ENCODE data around the gene TPRG1.

Gene TPRG1

GRCh38 chr3:189167027-189167766, 4.6 kb upstream of the TPRG1 start:
- no peak for FAIRE-seq

DNA sequence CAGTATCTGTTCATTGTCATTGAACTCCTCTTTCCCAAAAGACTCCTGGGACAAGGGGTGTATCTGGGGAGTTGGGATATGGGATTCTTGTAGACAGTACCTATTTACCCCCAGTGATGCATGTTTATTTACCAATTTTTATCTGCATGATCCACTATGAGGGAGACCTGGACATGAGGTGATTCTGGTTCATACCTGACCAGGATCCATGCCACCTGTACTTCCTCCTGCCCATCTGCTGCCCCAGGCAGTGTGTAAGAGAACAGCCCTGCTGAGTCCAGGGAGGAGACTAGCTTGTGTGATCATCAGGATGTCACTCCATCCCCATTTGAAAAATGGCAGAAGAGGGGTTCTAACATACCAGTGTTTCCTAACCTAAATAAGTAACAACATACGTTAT, 3.1 kb upstream of the TPRG1 start:
- no peak for FAIRE-seq

- FAIRE-seq = no peak
Measured at GRCh38 chr3:189169728-189170127, 2.0 kb upstream of the TPRG1 start.

DNA sequence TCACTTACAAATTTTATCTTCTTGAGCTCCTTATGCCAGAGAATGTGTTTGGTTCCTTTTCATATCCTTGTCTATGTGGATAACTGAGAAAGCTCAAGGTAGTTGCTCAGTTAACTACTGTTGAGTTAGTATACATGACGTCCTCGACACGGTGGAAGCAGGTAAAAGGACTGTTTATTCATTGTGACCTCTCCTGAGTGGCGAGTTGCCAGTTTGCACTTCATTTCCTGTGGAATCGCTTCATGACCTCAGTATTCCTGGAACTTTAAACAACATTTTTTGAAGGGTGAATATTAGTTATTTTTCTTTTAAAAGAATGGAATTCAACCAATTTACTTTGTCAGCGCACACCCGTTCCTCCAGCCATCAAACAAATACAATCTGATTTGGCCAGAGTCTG, 1.2 kb upstream of the TPRG1 start:
- no peak for FAIRE-seq

DNA sequence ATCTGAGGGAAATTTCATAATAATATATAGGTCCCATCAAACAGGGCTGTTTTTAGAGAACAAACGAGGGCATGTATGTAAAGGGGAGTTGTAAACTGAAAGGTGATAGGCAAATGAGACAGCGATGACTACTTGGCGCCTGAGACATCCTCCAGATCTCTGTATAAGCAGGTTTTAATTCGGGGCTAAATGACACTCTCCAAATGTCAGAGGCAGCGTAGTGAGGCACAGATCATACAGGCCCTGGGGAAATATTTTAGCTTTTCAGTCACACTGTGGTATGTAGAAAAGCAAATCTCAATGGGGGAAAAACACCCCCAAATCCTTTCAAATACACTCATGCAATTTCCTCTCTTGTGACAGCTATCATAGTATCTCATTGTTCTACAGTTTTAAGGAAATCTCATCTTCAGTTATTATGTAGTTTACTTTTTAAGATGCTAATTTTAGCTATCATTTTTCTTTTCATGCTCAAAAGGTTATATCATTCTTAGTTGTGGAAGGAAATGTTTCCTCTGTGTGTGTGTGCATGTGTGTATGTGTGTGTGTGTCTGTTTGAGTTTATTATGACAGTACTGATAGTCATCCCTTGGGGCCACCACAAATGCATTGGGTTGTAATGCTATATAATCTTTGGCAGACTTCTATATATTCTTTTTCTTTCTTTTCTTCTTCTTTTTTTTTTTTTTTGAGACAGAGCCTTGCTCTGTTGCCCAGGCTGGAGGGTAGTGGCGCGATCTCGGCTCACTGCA, 1.1 kb downstream of the TPRG1 start:
- no peak for FAIRE-seq

- no peak for FAIRE-seq
Measured at GRCh38 chr3:189184566-189184965, 12.8 kb downstream of the TPRG1 start.

DNA sequence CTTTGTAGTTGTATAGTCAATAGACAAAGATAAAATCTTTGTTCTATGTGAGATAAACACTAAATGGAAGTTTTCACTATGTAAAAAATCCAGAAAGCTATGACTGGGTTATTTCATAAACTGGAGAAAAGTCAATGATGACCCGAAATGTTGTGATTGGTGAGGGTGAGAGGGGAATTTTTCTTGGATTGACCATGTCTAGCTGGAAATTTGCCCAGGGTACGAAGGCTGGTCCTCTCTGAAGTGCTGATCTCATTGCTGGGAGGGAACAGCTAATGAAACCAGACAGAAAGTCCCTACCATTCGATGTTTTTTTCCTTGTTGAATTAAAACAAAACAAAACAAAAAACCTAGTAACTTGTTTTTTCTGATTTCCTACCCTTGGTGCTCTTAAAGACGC, 14.3 kb downstream of the TPRG1 start:
- no peak for FAIRE-seq

GRCh38 chr3:189188466-189188865, 16.7 kb downstream of the TPRG1 start:
- no peak for FAIRE-seq

DNA sequence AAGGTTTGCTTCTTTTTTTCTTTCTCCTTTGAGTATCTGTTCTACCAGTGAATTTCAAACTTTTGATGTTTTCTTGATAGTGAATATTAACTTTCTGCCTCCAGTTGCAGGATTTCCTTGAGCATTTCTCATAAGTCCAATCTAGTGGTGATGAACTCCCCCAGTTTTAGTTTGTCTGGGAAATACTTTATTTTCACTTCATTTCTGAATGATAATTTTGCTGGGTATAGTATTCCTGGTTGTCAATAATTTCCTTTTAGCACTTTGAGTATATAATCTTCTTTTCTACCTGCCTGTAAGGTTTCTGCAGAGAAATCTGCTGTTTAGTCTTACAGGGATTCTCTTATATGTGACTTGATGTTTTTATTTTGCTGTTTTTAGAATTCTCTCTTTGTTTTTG, 21.0 kb downstream of the TPRG1 start:
- no peak for FAIRE-seq

DNA sequence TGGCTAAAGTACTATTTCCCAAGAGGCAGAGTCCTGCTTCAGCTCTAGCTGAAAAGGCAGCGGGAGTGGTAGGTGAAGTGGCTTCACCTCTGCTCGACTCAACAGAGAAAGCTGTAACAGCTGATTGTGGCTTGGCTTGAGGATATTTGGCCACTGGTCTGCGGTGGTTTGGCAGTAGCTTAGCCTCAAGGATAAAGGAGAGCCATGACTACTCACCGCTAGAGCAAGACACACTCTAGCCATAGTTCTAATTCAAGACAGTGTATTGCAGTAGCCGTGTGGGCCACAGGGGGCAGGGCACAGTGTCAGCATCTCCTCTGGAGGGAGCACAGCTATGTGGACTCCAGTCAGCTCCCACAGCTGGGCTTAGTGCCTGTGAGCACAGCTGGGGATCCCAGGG, 23.5 kb downstream of the TPRG1 start:
- FAIRE-seq = no peak

- no peak for FAIRE-seq
Measured at GRCh38 chr3:189202106-189202505, 30.3 kb downstream of the TPRG1 start.

- FAIRE-seq = no peak
Measured at GRCh38 chr3:189202583-189202982, 30.8 kb downstream of the TPRG1 start.

DNA sequence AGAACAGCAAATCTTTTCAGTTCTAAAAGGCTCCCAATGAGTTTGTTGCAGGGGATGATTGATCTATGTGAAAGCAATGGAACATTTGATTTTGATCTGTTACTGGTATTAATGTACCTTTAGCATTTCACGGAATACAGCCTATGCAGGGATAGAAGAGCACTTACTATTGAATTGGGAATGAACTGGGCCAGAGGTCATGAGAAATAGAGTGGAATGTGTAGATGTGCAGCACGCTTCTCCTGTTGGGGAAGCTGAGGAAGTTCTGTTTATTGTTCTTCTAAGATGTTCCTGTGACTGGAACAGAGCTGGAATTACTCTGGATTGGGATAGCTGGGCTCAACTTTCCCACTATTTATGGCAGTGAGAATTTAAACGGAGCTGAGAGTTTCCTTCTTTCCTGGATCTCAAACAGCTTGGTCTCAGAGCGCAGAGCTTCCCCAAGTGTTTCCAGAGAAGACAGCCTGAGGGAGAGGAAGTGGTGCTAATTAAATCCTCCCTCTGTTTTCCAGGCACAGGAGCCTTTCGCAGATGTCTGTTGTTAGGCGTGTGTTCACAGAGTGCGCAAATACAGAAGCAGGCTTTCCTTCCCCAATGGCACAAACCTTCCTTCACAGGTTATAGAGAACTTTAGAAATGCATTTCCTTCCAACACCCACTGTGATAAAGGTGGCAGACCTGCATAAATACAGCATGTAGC, 32.5 kb downstream of the TPRG1 start:
- no peak for FAIRE-seq

- FAIRE-seq = no peak
Measured at GRCh38 chr3:189204937-189205336, 33.2 kb downstream of the TPRG1 start.

GRCh38 chr3:189210251-189210770, 38.5 kb downstream of the TPRG1 start:
- no peak for FAIRE-seq

GRCh38 chr3:189212681-189213080, 40.9 kb downstream of the TPRG1 start:
- no peak for FAIRE-seq

DNA sequence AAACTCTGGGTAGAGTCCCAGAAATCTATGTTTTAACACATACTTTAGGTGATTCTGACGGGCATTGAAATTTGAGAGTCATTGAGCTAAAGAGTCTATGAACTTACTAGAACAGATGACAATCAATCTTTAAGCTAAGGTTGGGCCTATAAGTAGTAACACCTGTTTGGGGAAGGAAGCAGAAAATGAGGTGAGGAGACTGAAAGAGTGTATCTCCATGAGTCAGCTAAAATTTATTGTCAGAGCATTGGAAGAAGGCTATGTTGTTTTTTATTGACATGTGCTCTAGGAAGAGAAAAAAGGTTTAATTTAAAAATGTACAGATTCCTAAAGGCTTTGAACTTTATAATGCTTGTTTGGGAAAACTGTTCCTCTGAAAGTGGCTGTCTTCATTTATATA, 42.9 kb downstream of the TPRG1 start:
- no peak for FAIRE-seq

- no peak for FAIRE-seq
Measured at GRCh38 chr3:189222927-189223636, 51.3 kb downstream of the TPRG1 start.

DNA sequence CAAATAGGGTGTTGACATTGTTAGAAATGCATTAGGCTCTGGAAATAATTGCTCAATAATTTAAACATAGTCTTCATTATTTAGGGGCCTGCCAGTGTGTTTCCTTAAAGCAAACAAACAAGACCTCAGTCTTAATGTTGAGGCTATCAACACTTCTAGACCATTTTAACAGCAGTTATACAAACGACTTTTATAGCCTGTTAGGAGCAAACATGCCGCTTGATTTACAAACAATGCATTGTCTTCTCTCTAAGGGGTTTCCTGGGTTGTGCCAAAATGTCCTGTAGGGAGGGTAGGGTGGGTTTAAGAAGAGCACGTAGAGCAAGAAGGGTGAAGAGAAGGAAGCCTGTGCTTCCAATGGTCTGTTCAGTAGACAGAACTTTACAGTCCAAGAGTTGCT, 53.7 kb downstream of the TPRG1 start:
- no peak for FAIRE-seq

- no peak for FAIRE-seq
Measured at GRCh38 chr3:189227249-189227648, 55.5 kb downstream of the TPRG1 start.

- FAIRE-seq = no peak
Measured at GRCh38 chr3:189229196-189229828, 57.5 kb downstream of the TPRG1 start.

DNA sequence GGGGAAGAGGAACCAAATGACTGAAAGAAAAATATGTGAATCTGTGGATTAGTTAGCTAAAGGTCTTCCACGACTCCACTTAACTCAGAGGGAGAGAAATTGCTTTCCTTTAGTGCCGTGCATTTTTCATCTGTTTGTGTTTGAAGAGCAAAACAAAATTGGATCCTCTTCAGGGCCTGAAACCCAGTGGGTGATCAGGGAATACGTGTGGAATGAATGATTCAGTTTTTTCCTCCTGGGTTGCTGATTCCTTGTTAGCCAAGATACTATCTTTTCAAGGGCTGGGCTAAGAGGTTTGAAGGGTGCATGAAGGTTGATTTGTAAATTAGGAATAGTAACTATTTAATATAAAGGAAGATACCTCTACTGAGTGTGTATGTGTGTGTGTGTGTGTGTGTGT, 61.0 kb downstream of the TPRG1 start:
- FAIRE-seq = no peak
